Activated CD4-positive, alpha-beta T cell treated with anti-CD3 and anti-CD28 coated beads for 36 hours (primary cell): ENCODE data around the gene ACO2. TPM values are rescaled to one million over a fixed set of nuclear protein-coding genes. Genes with fewer than 3 reads are reported as not detected.

Source experiments
- ATAC-seq: fragments of 200-7000 bp; cut with Tn5 transposase; one replicate; pipeline ENCODE4 v1.10.0; 2021; ENCODE audit warnings: mild to moderate bottlenecking, moderate library complexity
- CTCF ChIA-PET: fragments of 350-600 bp; sonication (Branson Sonifier 250); formaldehyde crosslinking; loops from one replicate; lab custom pipeline; 2021; ENCODE audit warnings: antibody characterized with exemption; lab: Charles Lee
- POLR2A ChIA-PET: fragments of 350-600 bp; sonication (Branson Sonifier 250); formaldehyde crosslinking; loops from one replicate; lab custom pipeline; 2021; ENCODE audit warnings: antibody characterized with exemption, inconsistent platforms; lab: Charles Lee
- DNase-seq: peaks from one replicate; pipeline ENCODE4 v3.0.0-alpha.2; 2020
- H3K27ac Mint-ChIP-seq: one replicate; pipeline ENCODE4 v1.8.0; 2021; ENCODE audit warnings: mixed read lengths
- H3K27me3 Mint-ChIP-seq: one replicate; pipeline ENCODE4 v1.8.0; 2021; ENCODE audit warnings: mixed read lengths
- H3K36me3 Mint-ChIP-seq: one replicate; pipeline ENCODE4 v1.8.0; 2021; ENCODE audit warnings: low read depth, mixed read lengths
- H3K4me1 Mint-ChIP-seq: one replicate; pipeline ENCODE4 v1.8.0; 2021; ENCODE audit warnings: mixed read lengths
- H3K4me3 Mint-ChIP-seq: one replicate; pipeline ENCODE4 v1.8.0; 2021; ENCODE audit warnings: mild to moderate bottlenecking, moderate library complexity, mixed read lengths
- H3K9me3 Mint-ChIP-seq: one replicate; pipeline ENCODE4 v1.8.0; 2021; ENCODE audit warnings: low read depth, mixed read lengths
- intact Hi-C, 2 experiments: fragments of 100-400 bp; cut with DNase I in 1 of 2; cut with micrococcal nuclease in 1 of 2; formaldehyde crosslinking; loops; one replicate each; pipeline versions ENCODE4 v1.14.2 to v1.15.1; 2022 to 2024; cut with DNase I, micrococcal nuclease
- total RNA-seq, 2 experiments: library from RNA; stranded (reverse); gene quantifications; one replicate each; pipeline ENCODE4 v1.2.3, GENCODE V29; 2021

ACO2 gene
- total RNA-seq, 2 experiments from 2014 or later: 95.4 to 106 TPM

DNA sequence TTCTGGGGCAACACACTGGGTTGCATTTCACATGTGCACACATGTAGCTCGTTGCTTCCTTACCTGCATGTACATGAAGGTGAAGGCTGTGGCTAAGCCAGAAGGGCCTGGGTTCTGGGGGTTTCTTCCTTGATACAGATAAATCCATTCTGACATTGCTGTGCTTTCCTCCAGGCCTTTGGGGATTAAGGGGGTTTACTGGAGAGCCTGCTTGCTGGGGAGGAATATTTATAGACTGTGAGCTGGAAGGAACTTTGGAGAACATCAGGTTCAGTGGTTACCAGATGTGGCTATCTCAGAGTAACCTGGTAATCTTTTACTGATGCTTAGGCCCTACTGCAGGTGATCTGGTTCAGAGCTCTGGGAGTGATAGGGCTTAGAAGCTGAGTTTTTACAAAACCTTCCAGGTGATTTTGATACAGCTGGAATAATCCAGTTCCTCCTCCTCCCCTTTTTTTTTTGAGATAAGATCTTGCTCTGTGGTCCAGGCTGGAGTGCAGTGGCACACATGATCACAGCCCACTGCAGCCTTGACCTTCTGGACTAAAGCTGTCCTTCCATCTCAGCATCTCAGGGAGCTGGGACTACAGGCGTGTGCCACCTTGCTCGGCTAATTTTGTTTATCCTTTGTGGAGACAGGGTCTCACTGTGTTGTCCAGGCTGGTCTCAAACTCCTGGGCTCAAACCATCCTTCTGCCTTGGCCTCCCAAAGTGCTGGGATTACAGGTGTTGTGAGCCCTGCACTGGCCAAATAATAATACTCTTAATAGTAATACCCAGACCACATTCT lies 19.9 kb downstream of the ACO2 start:
- ATAC-seq: no peak
- ChIA-PET CTCF (interaction anchor here (1.2 kb wide), 1 partner anchor 29 kb away, joined by 4 read pairs; no protein-coding TSS in a partner anchor), POLR2A (interaction anchor here (0.5 to 0.6 kb wide), 4 partner anchors 10 to 180 kb away, joined by 3 to 13 read pairs (median 4); no protein-coding TSS in a partner anchor)
- Mint-ChIP-seq H3K4me1 (peaks cover 15% of the 10 kb centered on the region), H3K4me3 (no peak overlapping the region), H3K27me3 (no peaks in the 10 kb centered on the region), H3K36me3 (peaks cover 2% of the 10 kb centered on the region), H3K27ac (no peak overlapping the region), H3K9me3 (no peaks in the 10 kb centered on the region)
- intact Hi-C loops: no loop called here
- DNase-seq: no peak

DNA sequence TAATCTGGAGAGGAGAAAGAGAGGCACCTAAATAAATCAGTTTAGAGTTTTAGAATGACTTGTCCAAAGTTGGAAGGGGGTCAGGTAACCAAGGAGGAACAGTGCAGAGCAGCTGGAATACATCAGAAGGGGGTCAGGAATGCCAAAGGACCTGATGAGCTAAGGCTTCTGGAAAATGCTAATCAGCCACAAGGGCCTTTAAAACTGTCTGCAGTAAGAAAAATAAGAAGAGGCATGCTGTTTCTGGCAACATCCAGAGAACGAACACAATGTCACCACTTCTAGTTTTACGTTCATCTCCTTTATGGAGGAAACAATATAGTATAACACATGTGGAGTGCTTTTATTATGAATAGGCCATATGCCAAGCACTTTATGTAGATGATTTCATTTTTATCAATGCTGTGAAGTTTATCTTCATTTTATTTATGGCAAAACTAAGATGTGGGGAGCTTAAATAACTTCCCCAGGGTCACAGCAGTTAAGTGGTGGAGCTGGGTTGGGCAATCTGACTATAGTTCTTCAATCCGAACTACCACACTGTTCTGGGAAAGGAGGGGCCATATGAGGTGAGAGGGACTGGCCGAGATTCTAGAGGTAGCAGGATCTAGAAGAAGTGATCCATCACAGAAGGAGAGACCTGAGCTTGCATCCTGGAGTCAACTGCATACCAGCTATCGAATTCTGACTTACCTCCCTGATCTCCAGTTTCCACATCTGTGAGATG lies 22.6 kb downstream of the ACO2 start:
- intact Hi-C loops: no loop called here
- POLR2A ChIA-PET: no interaction called here
- H3K36me3 Mint-ChIP-seq: no peaks in the 10 kb centered on the region

DNA sequence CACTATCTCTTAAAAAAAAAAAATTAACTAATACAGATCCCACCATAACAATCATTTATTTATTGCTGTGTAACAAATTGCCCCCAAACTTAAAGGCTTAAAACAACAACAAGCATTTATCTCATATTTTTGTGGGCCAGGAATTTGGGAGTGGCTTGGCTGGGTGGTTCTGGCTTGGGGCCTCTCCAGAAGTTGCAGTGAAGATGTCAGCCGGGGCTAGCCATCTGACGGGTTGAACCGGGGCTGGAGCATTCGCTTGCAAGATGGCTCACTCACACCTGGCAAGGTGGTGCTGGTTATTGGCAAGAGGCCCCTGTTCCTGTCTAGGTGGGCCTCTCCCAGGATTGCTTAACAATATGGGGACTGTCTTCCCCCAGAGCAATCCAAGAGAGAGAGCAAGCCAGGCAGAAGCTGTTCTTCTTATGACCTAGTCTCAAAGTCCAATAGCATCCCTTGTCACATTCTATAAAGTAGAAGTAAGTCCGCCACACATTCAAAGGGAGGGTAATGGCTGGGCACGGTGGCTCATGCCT lies 29.5 kb downstream of the ACO2 start:
- no peaks in the 10 kb centered on the region for H3K9me3 Mint-ChIP-seq
- H3K36me3 Mint-ChIP-seq: peaks cover 14% of the 10 kb centered on the region
- intact Hi-C loops: no loop called here
- H3K27ac Mint-ChIP-seq: no peak overlapping the region
- H3K4me1 Mint-ChIP-seq: no peaks in the 10 kb centered on the region
- ChIA-PET CTCF (interaction anchor here (0.7 to 1.0 kb wide), 2 partner anchors 20 to 136 kb away, joined by 3 read pairs; no protein-coding TSS in a partner anchor), POLR2A (interaction anchor here (1.8 kb wide), 1 partner anchor 30 kb away, joined by 5 read pairs; the partner anchor contains the start of genes ACO2 and PHF5A)
- DNase-seq: no peak
- H3K4me3 Mint-ChIP-seq: no peak overlapping the region
- no peaks in the 10 kb centered on the region for H3K27me3 Mint-ChIP-seq
- ATAC-seq: no peak

More for the DNA sequence above, 22.6 kb downstream of the ACO2 start:
- H3K27me3 Mint-ChIP-seq: no peaks in the 10 kb centered on the region
- no peaks in the 10 kb centered on the region for H3K9me3 Mint-ChIP-seq
- no peak for ATAC-seq
- no peak overlapping the region for H3K27ac Mint-ChIP-seq
- CTCF ChIA-PET: interaction anchor here (0.8 to 1.0 kb wide), 3 partner anchors 13 to 88 kb away, joined by 3 to 4 read pairs (median 3); no protein-coding TSS in a partner anchor
- peaks cover 8% of the 10 kb centered on the region for H3K4me1 Mint-ChIP-seq
- DNase-seq: no peak
- H3K4me3 Mint-ChIP-seq: no peak overlapping the region

DNA sequence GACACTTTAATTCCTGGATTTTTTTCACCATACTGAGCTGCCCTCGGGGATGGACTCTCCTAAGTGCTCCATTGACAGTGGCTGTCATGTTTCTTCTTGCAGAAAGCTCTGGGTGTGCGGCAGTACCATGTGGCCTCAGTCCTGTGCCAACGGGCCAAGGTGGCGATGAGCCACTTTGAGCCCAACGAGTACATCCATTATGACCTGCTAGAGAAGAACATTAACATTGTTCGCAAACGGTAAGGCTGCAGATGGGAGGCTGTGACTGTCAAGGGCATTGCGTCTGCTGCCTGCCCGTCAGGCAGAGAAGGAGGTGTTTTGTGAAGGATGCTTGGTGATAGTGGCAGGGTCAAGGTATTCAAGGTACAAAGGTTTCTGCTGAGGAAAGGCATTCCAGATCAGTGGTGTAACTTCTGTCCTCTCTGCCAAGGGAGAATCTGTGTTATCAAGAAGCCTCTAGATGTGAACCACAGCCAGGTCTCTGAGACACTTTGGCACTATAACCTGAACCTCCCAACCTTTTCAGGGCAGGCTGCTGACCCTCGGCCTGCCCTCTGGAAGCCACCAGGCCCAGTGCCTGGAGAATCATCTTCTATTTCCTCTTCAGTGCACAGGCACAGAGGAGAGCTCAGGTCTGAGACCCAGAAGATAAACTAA lies 30.8 kb downstream of the ACO2 start:
- Mint-ChIP-seq H3K27me3 (no peaks in the 10 kb centered on the region), H3K36me3 (peaks cover 18% of the 10 kb centered on the region), H3K27ac (no peak overlapping the region), H3K4me1 (no peaks in the 10 kb centered on the region), H3K9me3 (no peaks in the 10 kb centered on the region), H3K4me3 (no peak overlapping the region)
- ATAC-seq: no peak
- no peak for DNase-seq
- intact Hi-C loops: no loop called here
- ChIA-PET POLR2A (interaction anchor here (0.6 to 1.8 kb wide), 2 partner anchors 31 to 44 kb away, joined by 4 to 5 read pairs; partner anchors contain the start of genes ACO2 and PHF5A), CTCF (interaction anchor here (0.6 to 3.3 kb wide), 6 partner anchors 17 to 96 kb away, joined by 3 to 32 read pairs (median 4); partner anchors contain the start of gene TOB2)

DNA sequence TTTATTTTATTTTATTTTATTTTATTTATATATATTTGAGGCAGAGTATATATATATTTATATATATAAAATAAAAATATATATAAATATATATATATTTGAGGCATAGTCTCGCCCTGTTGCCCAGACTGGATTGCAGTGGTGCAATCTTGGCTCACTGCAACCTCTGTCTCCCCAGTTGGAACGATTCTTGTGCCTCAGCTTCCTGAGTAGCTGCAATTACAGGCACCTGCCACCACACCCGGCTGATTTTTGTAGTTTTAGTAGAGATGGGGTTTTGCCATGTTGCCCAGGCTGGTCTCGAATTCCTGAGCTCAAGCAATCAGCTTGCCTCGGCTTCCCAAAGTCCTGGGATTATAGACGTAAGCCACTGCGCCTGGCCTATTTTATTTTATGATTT lies 31.4 kb downstream of the ACO2 start:
- ChIA-PET CTCF (interaction anchor here (1.3 to 3.3 kb wide), 5 partner anchors 16 to 96 kb away, joined by 3 to 32 read pairs (median 5); no protein-coding TSS in a partner anchor), POLR2A (interaction anchor here (0.6 to 1.8 kb wide), 2 partner anchors 32 to 45 kb away, joined by 4 to 5 read pairs; partner anchors contain the start of genes ACO2 and PHF5A)
- H3K9me3 Mint-ChIP-seq: no peaks in the 10 kb centered on the region
- H3K27ac Mint-ChIP-seq: no peak overlapping the region
- DNase-seq (no peak), ATAC-seq (no peak)
- no peaks in the 10 kb centered on the region for H3K4me1 Mint-ChIP-seq
- H3K27me3 Mint-ChIP-seq: no peaks in the 10 kb centered on the region
- intact Hi-C loops: no loop called here
- H3K36me3 Mint-ChIP-seq: peaks cover 19% of the 10 kb centered on the region
- H3K4me3 Mint-ChIP-seq: no peak overlapping the region

DNA sequence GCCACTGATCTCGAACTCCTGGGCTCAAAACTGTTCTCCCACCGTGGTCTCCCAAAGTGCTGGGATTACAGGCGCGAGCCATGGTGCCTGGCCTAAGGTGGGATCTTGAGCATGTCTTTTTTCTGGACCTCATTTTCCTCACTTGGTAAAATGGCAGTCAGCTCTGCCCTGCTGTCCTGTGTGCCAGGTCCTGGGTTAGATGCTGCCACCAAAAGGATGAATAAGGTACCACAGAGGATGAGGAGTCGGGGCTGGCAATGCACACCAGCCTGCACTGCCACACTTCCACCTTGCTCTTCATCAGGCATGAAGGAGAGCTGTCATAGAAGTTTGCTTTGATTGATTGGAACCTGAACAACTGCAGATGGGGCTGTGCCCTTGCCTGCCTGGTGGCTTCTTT lies 32.3 kb downstream of the ACO2 start:
- Mint-ChIP-seq H3K4me1 (no peaks in the 10 kb centered on the region), H3K27me3 (no peaks in the 10 kb centered on the region), H3K9me3 (no peaks in the 10 kb centered on the region), H3K4me3 (no peak overlapping the region), H3K36me3 (peaks cover 25% of the 10 kb centered on the region), H3K27ac (no peak overlapping the region)
- intact Hi-C loops: loop anchor here in 1 of 2 experiments (1.0 kb wide), 1 partner anchor 98 kb away; no protein-coding TSS in a partner anchor
- ATAC-seq (peak; percentile 84), DNase-seq (peak; percentile 45)
- ChIA-PET CTCF (interaction anchor here (0.6 to 3.3 kb wide), 6 partner anchors 24 to 518 kb away, joined by 3 to 32 read pairs (median 4); no protein-coding TSS in a partner anchor), POLR2A (interaction anchor here (0.5 kb wide), 1 partner anchor 170 kb away, joined by 3 read pairs; no protein-coding TSS in a partner anchor)

DNA sequence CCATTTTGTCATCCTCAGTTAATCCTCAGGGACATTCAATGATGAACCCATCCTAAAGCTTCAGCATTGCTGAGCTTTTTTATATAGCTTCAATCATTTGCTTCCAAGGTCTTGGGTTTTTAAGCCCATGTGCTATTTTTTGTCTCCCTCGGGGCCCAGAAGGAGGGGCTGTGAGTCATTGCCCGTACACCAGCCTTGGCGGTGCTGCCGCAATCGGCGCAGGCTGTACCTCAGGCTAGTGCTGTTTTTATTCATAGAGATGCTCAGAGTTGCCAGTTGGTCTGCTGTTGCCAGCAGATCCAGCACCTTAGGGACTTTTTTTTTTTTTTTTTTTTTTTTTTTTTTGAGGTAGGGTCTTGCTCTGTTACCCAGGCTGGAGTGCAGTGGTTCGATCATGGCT lies 35.5 kb downstream of the ACO2 start:
- intact Hi-C loops: no loop called here
- Mint-ChIP-seq H3K9me3 (no peaks in the 10 kb centered on the region), H3K27ac (no peak overlapping the region), H3K4me3 (no peak overlapping the region), H3K27me3 (no peaks in the 10 kb centered on the region), H3K36me3 (peaks cover 28% of the 10 kb centered on the region), H3K4me1 (no peaks in the 10 kb centered on the region)
- DNase-seq: no peak
- no peak for ATAC-seq
- CTCF ChIA-PET: interaction anchor here (0.9 to 1.3 kb wide), 2 partner anchors 13 to 102 kb away, joined by 3 to 4 read pairs; no protein-coding TSS in a partner anchor
- POLR2A ChIA-PET: no interaction called here

DNA sequence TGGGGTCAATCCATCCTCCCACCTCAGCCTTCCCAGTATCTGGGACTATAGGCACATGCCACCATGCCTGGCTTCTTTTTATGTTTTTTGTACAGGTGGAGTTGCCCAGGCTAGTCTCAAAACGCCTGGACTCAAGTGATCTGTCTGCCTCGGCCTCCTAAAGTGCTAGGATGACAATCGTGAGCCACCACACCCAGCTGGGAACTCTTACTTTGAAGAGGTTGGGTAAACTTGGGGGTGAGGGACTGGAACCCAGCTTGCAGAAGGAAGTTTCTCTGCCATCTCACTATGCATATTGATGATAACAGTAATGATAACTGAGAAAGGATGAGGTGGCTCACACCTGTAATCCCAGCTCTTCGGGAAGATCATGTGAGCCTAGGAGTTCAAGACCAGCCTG lies 35.9 kb downstream of the ACO2 start:
- Mint-ChIP-seq H3K27ac (no peak overlapping the region), H3K4me3 (no peak overlapping the region), H3K4me1 (no peaks in the 10 kb centered on the region), H3K27me3 (no peaks in the 10 kb centered on the region), H3K36me3 (peaks cover 26% of the 10 kb centered on the region), H3K9me3 (no peaks in the 10 kb centered on the region)
- ATAC-seq (no peak), DNase-seq (no peak)
- ChIA-PET POLR2A (no interaction called here), CTCF (interaction anchor here (0.9 to 1.6 kb wide), 5 partner anchors 12 to 651 kb away, joined by 3 to 5 read pairs (median 4); no protein-coding TSS in a partner anchor)
- intact Hi-C loops: no loop called here

DNA sequence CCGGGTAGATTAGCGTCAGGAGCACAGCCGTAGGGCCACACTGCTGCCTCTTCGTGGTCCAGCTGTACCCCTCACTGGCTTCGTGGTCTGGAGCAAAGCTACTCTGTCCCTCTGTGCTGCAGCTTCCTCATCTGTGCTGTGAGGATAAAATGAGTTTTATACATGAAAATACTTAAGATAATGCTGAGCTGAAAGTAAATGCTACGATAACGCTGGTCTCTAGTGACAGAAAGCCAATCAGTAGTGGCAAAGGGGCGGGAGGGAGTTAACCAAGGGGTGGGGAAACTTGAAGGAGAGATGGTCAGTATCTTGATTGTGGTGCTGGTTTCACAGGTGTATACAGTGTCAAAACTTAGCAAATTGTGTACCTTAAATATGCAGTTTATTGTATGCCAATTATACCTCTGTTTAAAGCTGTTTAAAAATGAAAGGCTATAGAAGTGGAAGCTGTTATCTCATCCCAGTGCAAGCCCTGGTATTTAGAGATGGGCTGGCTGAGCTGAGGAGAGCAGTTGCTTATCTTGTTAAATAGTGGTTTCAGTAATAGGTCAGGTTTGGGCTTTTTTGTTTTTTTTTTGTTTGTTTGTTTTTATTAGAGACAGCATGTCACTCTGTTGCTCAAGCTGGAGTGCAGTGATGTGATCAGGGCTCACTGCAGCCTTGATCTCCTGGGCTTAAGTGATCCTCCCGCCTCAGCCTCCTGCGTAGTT lies 36.7 kb downstream of the ACO2 start:
- H3K9me3 Mint-ChIP-seq: no peaks in the 10 kb centered on the region
- CTCF ChIA-PET: interaction anchor here (0.9 to 1.6 kb wide), 4 partner anchors 11 to 652 kb away, joined by 4 to 5 read pairs (median 4); no protein-coding TSS in a partner anchor
- H3K27me3 Mint-ChIP-seq: no peaks in the 10 kb centered on the region
- no peak for ATAC-seq
- DNase-seq: no peak
- intact Hi-C loops: no loop called here
- H3K27ac Mint-ChIP-seq: no peak overlapping the region
- peaks cover 21% of the 10 kb centered on the region for H3K36me3 Mint-ChIP-seq
- no peak overlapping the region for H3K4me3 Mint-ChIP-seq
- no peaks in the 10 kb centered on the region for H3K4me1 Mint-ChIP-seq
- POLR2A ChIA-PET: interaction anchor here (0.5 kb wide), 1 partner anchor 277 kb away, joined by 3 read pairs; no protein-coding TSS in a partner anchor
